ENCODE measurements around the gene PI4K2A. TPM values are rescaled to one million over a fixed set of nuclear protein-coding genes. Genes with fewer than 3 reads are reported as not detected.

The PI4K2A gene
- total RNA-seq, 2 donors from 2014 or later, result 12.3 to 26.2 TPM

GRCh38 chr10:97601268-97602215 lies 38.9 kb upstream of the PI4K2A start:
- Histone ChIP-seq H3K9me3 (no peaks in the 10 kb centered on the region), H3K4me1 (replicated peaks) (no peaks in the 10 kb centered on the region), H3K4me3 (no peak overlapping the region), H3K36me3 (no peaks in the 10 kb centered on the region), H3K27me3 (replicated peaks; ENCODE audit: insufficient read depth) (no peaks in the 10 kb centered on the region), H3K27ac (no peak overlapping the region)
- intact Hi-C loops (cut with DNase I), result no loop called here
- DNase-seq (ENCODE audit: low spot score), result no peak
- WGBS, result 52% methylated on average over 16 of the region's 21 CpGs
- TF ChIP-seq POLR2A (IDR thresholded peaks at IDR 0.05) (no peak), POLR2AphosphoS5 (IDR thresholded peaks at IDR 0.05) (no peak), CTCF (IDR thresholded peaks at IDR 0.05) (no peak)

- Histone ChIP-seq H3K27ac (no peak overlapping the region), H3K36me3 (no peaks in the 10 kb centered on the region)
- intact Hi-C loops (cut with DNase I), result no loop called here
These were observed 33.3 kb upstream of the PI4K2A start for GRCh38 chr10:97607095-97607636.

GRCh38 chr10:97608991-97609561 lies 31.4 kb upstream of the PI4K2A start:
- WGBS, result 72% methylated on average over 13 of the region's 13 CpGs
- Histone ChIP-seq H3K27ac (no peak overlapping the region), H3K36me3 (no peaks in the 10 kb centered on the region), H3K4me1 (replicated peaks) (no peaks in the 10 kb centered on the region), H3K9me3 (no peaks in the 10 kb centered on the region), H3K27me3 (replicated peaks; ENCODE audit: insufficient read depth) (no peaks in the 10 kb centered on the region), H3K4me3 (no peak overlapping the region)
- DNase-seq (ENCODE audit: low spot score), result no peak
- TF ChIP-seq POLR2A (IDR thresholded peaks at IDR 0.05) (no peak), CTCF (IDR thresholded peaks at IDR 0.05) (no peak), POLR2AphosphoS5 (IDR thresholded peaks at IDR 0.05) (no peak)
- intact Hi-C loops (cut with DNase I), result no loop called here

More at GRCh38 chr10:97607095-97607636, 33.3 kb upstream of the PI4K2A start:
- no peaks in the 10 kb centered on the region for H3K9me3 ChIP-seq
- no peaks in the 10 kb centered on the region for H3K4me1 ChIP-seq (replicated peaks)
- H3K27me3 ChIP-seq (replicated peaks; ENCODE audit: insufficient read depth), result no peaks in the 10 kb centered on the region
- 92% methylated on average over 5 of the region's 5 CpGs for WGBS
- H3K4me3 ChIP-seq, result no peak overlapping the region
- TF ChIP-seq POLR2AphosphoS5 (IDR thresholded peaks at IDR 0.05) (no peak), CTCF (IDR thresholded peaks at IDR 0.05) (no peak), POLR2A (IDR thresholded peaks at IDR 0.05) (no peak)
- DNase-seq (ENCODE audit: low spot score), result no peak

- H3K9me3 ChIP-seq, result no peaks in the 10 kb centered on the region
- H3K36me3 ChIP-seq, result no peaks in the 10 kb centered on the region
- no peaks in the 10 kb centered on the region for H3K27me3 ChIP-seq (replicated peaks; ENCODE audit: insufficient read depth)
- H3K27ac ChIP-seq, result no peak overlapping the region
- 87% methylated on average over 12 of the region's 12 CpGs for WGBS
- DNase-seq (ENCODE audit: low spot score), result no peak
- TF ChIP-seq POLR2A (IDR thresholded peaks at IDR 0.05) (no peak), POLR2AphosphoS5 (IDR thresholded peaks at IDR 0.05) (no peak), CTCF (IDR thresholded peaks at IDR 0.05) (no peak)
- no peaks in the 10 kb centered on the region for H3K4me1 ChIP-seq (replicated peaks)
- no peak overlapping the region for H3K4me3 ChIP-seq
- intact Hi-C loops (cut with DNase I), result loop anchor here (5.0 kb wide), 1 partner anchor 149 kb away; no protein-coding TSS in a partner anchor
These were observed 29.0 kb upstream of the PI4K2A start for GRCh38 chr10:97611473-97611872.

Data from prostate gland (tissue), 2 donors.